Activated naive CD8-positive, alpha-beta T cell treated with anti-CD3 and anti-CD28 coated beads, Interleukin-2, amount 10 ng/mL, durations not matched to agents 7 days and 5 days (primary cell): ENCODE measurements around the gene OR4B1. TPM values are rescaled to one million over a fixed set of nuclear protein-coding genes. Genes with fewer than 3 reads are reported as not detected.
"Not testable (repeated sequence)": the region's sequence is repeated elsewhere in the genome, so short reads cannot be mapped to it uniquely, and the experiment has no call there.

Experiments used
- ATAC-seq: fragments of 150-1000 bp; cut with Tn5 transposase; one replicate; pipeline ENCODE4 v1.10.0; 2021; ENCODE audit warnings: low read depth, moderate library complexity
- POLR2A ChIA-PET: fragments of 350-600 bp; sonication (Branson Sonifier 250); formaldehyde crosslinking; loops from one replicate; lab custom pipeline; 2021; ENCODE audit warnings: antibody characterized with exemption; lab: Charles Lee
- DNase-seq: peaks from one replicate; pipeline ENCODE4 v3.0.0; 2021
- H3K27ac Mint-ChIP-seq: one replicate; pipeline ENCODE4 v1.8.0; 2022; ENCODE audit warnings: mild to moderate bottlenecking, mixed read lengths
- H3K27me3 Mint-ChIP-seq: one replicate; pipeline ENCODE4 v1.8.0; 2022; ENCODE audit warnings: mild to moderate bottlenecking, moderate library complexity, mixed read lengths
- H3K36me3 Mint-ChIP-seq: one replicate; pipeline ENCODE4 v1.8.0; 2021; ENCODE audit warnings: mild to moderate bottlenecking, mixed read lengths
- H3K4me1 Mint-ChIP-seq: one replicate; pipeline ENCODE4 v1.8.0; 2021; ENCODE audit warnings: mixed read lengths
- H3K4me3 Mint-ChIP-seq: one replicate; pipeline ENCODE4 v1.8.0; 2022; ENCODE audit warnings: mild to moderate bottlenecking, moderate library complexity, mixed read lengths
- H3K9me3 Mint-ChIP-seq: one replicate; pipeline ENCODE4 v1.8.0; 2021; ENCODE audit warnings: mixed read lengths
- total RNA-seq, 2 experiments: library from RNA; stranded (reverse); gene quantifications; one replicate each; pipeline ENCODE4 v1.2.3, GENCODE V29; 2021

Gene OR4B1
- total RNA-seq = not detected

GRCh38 chr11:48216510-48216909 lies at the start of gene OR4B1:
OR4B1 (plus strand) TSS chr11:48216810; CDS start chr11:48216810, 0 bp downstream.
- Mint-ChIP-seq H3K4me1 (peaks cover 1% of the 10 kb centered on the region), H3K27ac (no peak within 1 kb of the TSS), H3K27me3 (peaks cover 13% of the 10 kb centered on the region), H3K36me3 (no peaks in the 10 kb centered on the region), H3K4me3 (no peak within 1 kb of the TSS), H3K9me3 (peaks cover 2% of the 10 kb centered on the region)
- DNase-seq = no peak
- POLR2A ChIA-PET = no interaction called here
- ATAC-seq = no peak

- DNase-seq = no peak
- POLR2A ChIA-PET = no interaction called here
- ATAC-seq = no peak
- no peak overlapping the region for H3K27ac Mint-ChIP-seq
- H3K27me3 Mint-ChIP-seq = no peaks in the 10 kb centered on the region
- peaks cover 14% of the 10 kb centered on the region for H3K4me1 Mint-ChIP-seq
- H3K36me3 Mint-ChIP-seq = peaks cover 44% of the 10 kb centered on the region
- no peaks in the 10 kb centered on the region for H3K9me3 Mint-ChIP-seq
- no peak overlapping the region for H3K4me3 Mint-ChIP-seq
Observed at GRCh38 chr11:48167380-48167779, 49.2 kb upstream of the OR4B1 start.

- DNase-seq (no peak), ATAC-seq (no peak)
- H3K4me1 Mint-ChIP-seq = peaks cover 14% of the 10 kb centered on the region
- peaks cover 33% of the 10 kb centered on the region for H3K36me3 Mint-ChIP-seq
- H3K27ac Mint-ChIP-seq = no peak overlapping the region
- H3K4me3 Mint-ChIP-seq = no peak overlapping the region
- H3K9me3 Mint-ChIP-seq = no peaks in the 10 kb centered on the region
- H3K27me3 Mint-ChIP-seq = no peaks in the 10 kb centered on the region
- POLR2A ChIA-PET = no interaction called here
Observed at GRCh38 chr11:48168815-48169214, 47.8 kb upstream of the OR4B1 start.

GRCh38 chr11:48169259-48169658 lies 47.4 kb upstream of the OR4B1 start:
- Mint-ChIP-seq H3K36me3 (peaks cover 28% of the 10 kb centered on the region), H3K4me1 (peaks cover 14% of the 10 kb centered on the region), H3K27ac (no peak overlapping the region), H3K27me3 (no peaks in the 10 kb centered on the region), H3K9me3 (no peaks in the 10 kb centered on the region), H3K4me3 (no peak overlapping the region)
- POLR2A ChIA-PET = no interaction called here
- no peak for ATAC-seq
- DNase-seq = no peak

- DNase-seq (no peak), ATAC-seq (no peak)
- Mint-ChIP-seq H3K36me3 (peaks cover 26% of the 10 kb centered on the region), H3K27me3 (no peaks in the 10 kb centered on the region), H3K27ac (no peak overlapping the region), H3K9me3 (no peaks in the 10 kb centered on the region), H3K4me3 (no peak overlapping the region), H3K4me1 (peaks cover 14% of the 10 kb centered on the region)
- POLR2A ChIA-PET = no interaction called here
Observed at GRCh38 chr11:48169717-48170116, 46.9 kb upstream of the OR4B1 start.

GRCh38 chr11:48170241-48171233 lies 46.1 kb upstream of the OR4B1 start:
- no peak for DNase-seq
- no peak overlapping the region for H3K4me3 Mint-ChIP-seq
- no peak for ATAC-seq
- no peaks in the 10 kb centered on the region for H3K9me3 Mint-ChIP-seq
- no peak overlapping the region for H3K27ac Mint-ChIP-seq
- peaks cover 17% of the 10 kb centered on the region for H3K4me1 Mint-ChIP-seq
- peaks cover 18% of the 10 kb centered on the region for H3K36me3 Mint-ChIP-seq
- no peaks in the 10 kb centered on the region for H3K27me3 Mint-ChIP-seq
- POLR2A ChIA-PET = interaction anchor here (0.6 kb wide), 1 partner anchor 135 kb away, joined by 3 read pairs; the partner anchor contains the start of gene OR4S1

- peak; percentile 60 for DNase-seq
- H3K27ac Mint-ChIP-seq = no peak overlapping the region
- peak; percentile 49 for ATAC-seq
Observed at GRCh38 chr11:48172818-48173609, 43.6 kb upstream of the OR4B1 start.

GRCh38 chr11:48177661-48178060 lies 38.9 kb upstream of the OR4B1 start:
- H3K27me3 Mint-ChIP-seq = no peaks in the 10 kb centered on the region
- POLR2A ChIA-PET = no interaction called here
- H3K4me3 Mint-ChIP-seq = no peak overlapping the region

More at GRCh38 chr11:48172818-48173609, 43.6 kb upstream of the OR4B1 start:
- POLR2A ChIA-PET = no interaction called here
- Mint-ChIP-seq H3K36me3 (peaks cover 4% of the 10 kb centered on the region), H3K4me3 (no peak overlapping the region), H3K4me1 (peaks cover 17% of the 10 kb centered on the region), H3K27me3 (no peaks in the 10 kb centered on the region), H3K9me3 (no peaks in the 10 kb centered on the region)

GRCh38 chr11:48180627-48181026 lies 36.0 kb upstream of the OR4B1 start:
- Mint-ChIP-seq H3K4me3 (no peak overlapping the region), H3K4me1 (no peaks in the 10 kb centered on the region), H3K9me3 (no peaks in the 10 kb centered on the region), H3K27me3 (no peaks in the 10 kb centered on the region), H3K36me3 (no peaks in the 10 kb centered on the region), H3K27ac (no peak overlapping the region)
- ATAC-seq (no peak), DNase-seq (no peak)
- POLR2A ChIA-PET = no interaction called here

More at GRCh38 chr11:48177661-48178060, 38.9 kb upstream of the OR4B1 start:
- H3K27ac Mint-ChIP-seq = no peak overlapping the region
- no peak for ATAC-seq
- no peak for DNase-seq
- H3K9me3 Mint-ChIP-seq = no peaks in the 10 kb centered on the region
- H3K36me3 Mint-ChIP-seq = no peaks in the 10 kb centered on the region
- peaks cover 3% of the 10 kb centered on the region for H3K4me1 Mint-ChIP-seq

GRCh38 chr11:48182860-48183526 lies 33.6 kb upstream of the OR4B1 start:
- no peak overlapping the region for H3K4me3 Mint-ChIP-seq
- peaks cover 2% of the 10 kb centered on the region for H3K9me3 Mint-ChIP-seq
- no peak for DNase-seq
- ATAC-seq = no peak
- POLR2A ChIA-PET = no interaction called here
- no peaks in the 10 kb centered on the region for H3K27me3 Mint-ChIP-seq
- no peaks in the 10 kb centered on the region for H3K4me1 Mint-ChIP-seq
- H3K36me3 Mint-ChIP-seq = no peaks in the 10 kb centered on the region
- H3K27ac Mint-ChIP-seq = no peak overlapping the region

- no peak overlapping the region for H3K27ac Mint-ChIP-seq
- H3K4me1 Mint-ChIP-seq = no peaks in the 10 kb centered on the region
- H3K27me3 Mint-ChIP-seq = no peaks in the 10 kb centered on the region
- H3K36me3 Mint-ChIP-seq = no peaks in the 10 kb centered on the region
- H3K4me3 Mint-ChIP-seq = no peak overlapping the region
- ATAC-seq = no peak
- H3K9me3 Mint-ChIP-seq = peaks cover 2% of the 10 kb centered on the region
- POLR2A ChIA-PET = no interaction called here
- DNase-seq = no peak
Observed at GRCh38 chr11:48184452-48184851, 32.2 kb upstream of the OR4B1 start.

- Mint-ChIP-seq H3K27ac (peak overlapping the region; percentile 57), H3K4me3 (peak overlapping the region; percentile 78), H3K4me1 (peaks cover 12% of the 10 kb centered on the region), H3K9me3 (peaks cover 11% of the 10 kb centered on the region)
- DNase-seq, POLR2A ChIA-PET, ATAC-seq, H3K36me3 Mint-ChIP-seq, H3K27me3 Mint-ChIP-seq: not testable (repeated sequence)
Observed at GRCh38 chr11:48190906-48191654, 25.5 kb upstream of the OR4B1 start.
